ENCODE results near the gene PIGP. TPM values are rescaled to one million over a fixed set of nuclear protein-coding genes. Genes with fewer than 3 reads are reported as not detected.

Gene PIGP
- total and polyA plus RNA-seq, 9 of the 15 experiments (the other 6 are each of a cell fraction or from before 2014, with no cell fraction given) = 18.3 to 122 (median 35.6) TPM

DNA sequence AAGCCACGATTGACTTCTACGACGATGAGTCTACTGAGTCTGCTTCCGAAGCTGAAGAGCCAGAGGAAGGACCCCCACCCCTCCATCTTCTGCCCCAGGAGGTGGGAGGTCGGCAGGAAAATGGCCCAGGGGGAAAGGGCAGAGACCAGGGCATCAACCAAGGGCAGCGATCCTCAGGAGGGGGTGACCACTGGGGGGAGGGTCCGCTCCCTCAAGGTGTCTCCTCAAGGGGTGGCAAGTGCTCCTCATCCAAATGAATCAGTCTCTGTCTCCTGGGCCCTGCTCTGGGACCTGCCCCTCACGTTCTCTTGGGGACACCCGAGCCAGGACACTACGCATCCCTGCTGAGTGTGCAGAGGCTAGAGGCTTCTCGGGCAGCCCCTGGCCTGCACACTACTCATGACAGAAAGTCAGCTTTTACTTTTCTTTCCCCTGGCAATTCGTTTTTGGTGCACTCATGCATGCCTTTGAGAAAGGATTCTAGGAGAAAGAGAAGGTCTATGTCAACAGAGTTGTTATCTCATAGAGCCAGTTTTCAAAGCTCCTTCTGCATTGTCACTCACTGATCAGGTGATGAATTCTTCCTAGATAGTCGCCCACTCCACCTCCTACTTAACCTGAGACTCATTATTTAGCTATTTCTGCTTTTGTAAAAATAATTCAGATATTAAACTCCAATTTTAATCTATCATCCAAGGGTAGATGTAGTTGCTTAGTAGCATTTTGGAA is 54.8 kb downstream of the PIGP start (continued):
- TF ChIP-seq, protein P1, sequence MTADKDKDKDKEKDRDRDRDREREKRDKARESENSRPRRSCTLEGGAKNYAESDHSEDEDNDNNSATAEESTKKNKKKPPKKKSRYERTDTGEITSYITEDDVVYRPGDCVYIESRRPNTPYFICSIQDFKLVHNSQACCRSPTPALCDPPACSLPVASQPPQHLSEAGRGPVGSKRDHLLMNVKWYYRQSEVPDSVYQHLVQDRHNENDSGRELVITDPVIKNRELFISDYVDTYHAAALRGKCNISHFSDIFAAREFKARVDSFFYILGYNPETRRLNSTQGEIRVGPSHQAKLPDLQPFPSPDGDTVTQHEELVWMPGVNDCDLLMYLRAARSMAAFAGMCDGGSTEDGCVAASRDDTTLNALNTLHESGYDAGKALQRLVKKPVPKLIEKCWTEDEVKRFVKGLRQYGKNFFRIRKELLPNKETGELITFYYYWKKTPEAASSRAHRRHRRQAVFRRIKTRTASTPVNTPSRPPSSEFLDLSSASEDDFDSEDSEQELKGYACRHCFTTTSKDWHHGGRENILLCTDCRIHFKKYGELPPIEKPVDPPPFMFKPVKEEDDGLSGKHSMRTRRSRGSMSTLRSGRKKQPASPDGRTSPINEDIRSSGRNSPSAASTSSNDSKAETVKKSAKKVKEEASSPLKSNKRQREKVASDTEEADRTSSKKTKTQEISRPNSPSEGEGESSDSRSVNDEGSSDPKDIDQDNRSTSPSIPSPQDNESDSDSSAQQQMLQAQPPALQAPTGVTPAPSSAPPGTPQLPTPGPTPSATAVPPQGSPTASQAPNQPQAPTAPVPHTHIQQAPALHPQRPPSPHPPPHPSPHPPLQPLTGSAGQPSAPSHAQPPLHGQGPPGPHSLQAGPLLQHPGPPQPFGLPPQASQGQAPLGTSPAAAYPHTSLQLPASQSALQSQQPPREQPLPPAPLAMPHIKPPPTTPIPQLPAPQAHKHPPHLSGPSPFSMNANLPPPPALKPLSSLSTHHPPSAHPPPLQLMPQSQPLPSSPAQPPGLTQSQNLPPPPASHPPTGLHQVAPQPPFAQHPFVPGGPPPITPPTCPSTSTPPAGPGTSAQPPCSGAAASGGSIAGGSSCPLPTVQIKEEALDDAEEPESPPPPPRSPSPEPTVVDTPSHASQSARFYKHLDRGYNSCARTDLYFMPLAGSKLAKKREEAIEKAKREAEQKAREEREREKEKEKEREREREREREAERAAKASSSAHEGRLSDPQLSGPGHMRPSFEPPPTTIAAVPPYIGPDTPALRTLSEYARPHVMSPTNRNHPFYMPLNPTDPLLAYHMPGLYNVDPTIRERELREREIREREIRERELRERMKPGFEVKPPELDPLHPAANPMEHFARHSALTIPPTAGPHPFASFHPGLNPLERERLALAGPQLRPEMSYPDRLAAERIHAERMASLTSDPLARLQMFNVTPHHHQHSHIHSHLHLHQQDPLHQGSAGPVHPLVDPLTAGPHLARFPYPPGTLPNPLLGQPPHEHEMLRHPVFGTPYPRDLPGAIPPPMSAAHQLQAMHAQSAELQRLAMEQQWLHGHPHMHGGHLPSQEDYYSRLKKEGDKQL (CRISPR knock-in tag; IDR thresholded peaks at IDR 0.05; ENCODE audit: borderline replicate concordance) = no peak
- no peak for TF ChIP-seq HCFC1 (IDR thresholded peaks at IDR 0.05; ENCODE audit: low read depth, low read length)
- TF ChIP-seq MECOM (CRISPR knock-in tag; IDR thresholded peaks at IDR 0.05) = no peak
- TF ChIP-seq, protein P2, sequence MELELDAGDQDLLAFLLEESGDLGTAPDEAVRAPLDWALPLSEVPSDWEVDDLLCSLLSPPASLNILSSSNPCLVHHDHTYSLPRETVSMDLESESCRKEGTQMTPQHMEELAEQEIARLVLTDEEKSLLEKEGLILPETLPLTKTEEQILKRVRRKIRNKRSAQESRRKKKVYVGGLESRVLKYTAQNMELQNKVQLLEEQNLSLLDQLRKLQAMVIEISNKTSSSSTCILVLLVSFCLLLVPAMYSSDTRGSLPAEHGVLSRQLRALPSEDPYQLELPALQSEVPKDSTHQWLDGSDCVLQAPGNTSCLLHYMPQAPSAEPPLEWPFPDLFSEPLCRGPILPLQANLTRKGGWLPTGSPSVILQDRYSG (tag; conservative IDR thresholded peaks at IDR 0.05; ENCODE audit: low read depth) = no peak
- TF ChIP-seq, protein P3, sequence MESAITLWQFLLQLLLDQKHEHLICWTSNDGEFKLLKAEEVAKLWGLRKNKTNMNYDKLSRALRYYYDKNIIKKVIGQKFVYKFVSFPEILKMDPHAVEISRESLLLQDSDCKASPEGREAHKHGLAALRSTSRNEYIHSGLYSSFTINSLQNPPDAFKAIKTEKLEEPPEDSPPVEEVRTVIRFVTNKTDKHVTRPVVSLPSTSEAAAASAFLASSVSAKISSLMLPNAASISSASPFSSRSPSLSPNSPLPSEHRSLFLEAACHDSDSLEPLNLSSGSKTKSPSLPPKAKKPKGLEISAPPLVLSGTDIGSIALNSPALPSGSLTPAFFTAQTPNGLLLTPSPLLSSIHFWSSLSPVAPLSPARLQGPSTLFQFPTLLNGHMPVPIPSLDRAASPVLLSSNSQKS (CRISPR knock-in tag; IDR thresholded peaks at IDR 0.05) = no peak
- no peak for TF ChIP-seq ZNF668 (CRISPR knock-in tag; IDR thresholded peaks at IDR 0.05)
- TF ChIP-seq KHSRP (IDR thresholded peaks at IDR 0.05) = no peak
- peak; percentile 27; the same call in 1 of the 2 replicates for TF ChIP-seq GATAD2B (IDR thresholded peaks at IDR 0.05; ENCODE audit: borderline replicate concordance)
- TF ChIP-seq KLF10 (CRISPR knock-in tag; IDR thresholded peaks at IDR 0.05) = no peak
- no peak for TF ChIP-seq TRIM28 (IDR thresholded peaks at IDR 0.05)
- no peak for TF ChIP-seq SMAD3 (CRISPR knock-in tag; conservative IDR thresholded peaks at IDR 0.05)
- TF ChIP-seq, protein P4, sequence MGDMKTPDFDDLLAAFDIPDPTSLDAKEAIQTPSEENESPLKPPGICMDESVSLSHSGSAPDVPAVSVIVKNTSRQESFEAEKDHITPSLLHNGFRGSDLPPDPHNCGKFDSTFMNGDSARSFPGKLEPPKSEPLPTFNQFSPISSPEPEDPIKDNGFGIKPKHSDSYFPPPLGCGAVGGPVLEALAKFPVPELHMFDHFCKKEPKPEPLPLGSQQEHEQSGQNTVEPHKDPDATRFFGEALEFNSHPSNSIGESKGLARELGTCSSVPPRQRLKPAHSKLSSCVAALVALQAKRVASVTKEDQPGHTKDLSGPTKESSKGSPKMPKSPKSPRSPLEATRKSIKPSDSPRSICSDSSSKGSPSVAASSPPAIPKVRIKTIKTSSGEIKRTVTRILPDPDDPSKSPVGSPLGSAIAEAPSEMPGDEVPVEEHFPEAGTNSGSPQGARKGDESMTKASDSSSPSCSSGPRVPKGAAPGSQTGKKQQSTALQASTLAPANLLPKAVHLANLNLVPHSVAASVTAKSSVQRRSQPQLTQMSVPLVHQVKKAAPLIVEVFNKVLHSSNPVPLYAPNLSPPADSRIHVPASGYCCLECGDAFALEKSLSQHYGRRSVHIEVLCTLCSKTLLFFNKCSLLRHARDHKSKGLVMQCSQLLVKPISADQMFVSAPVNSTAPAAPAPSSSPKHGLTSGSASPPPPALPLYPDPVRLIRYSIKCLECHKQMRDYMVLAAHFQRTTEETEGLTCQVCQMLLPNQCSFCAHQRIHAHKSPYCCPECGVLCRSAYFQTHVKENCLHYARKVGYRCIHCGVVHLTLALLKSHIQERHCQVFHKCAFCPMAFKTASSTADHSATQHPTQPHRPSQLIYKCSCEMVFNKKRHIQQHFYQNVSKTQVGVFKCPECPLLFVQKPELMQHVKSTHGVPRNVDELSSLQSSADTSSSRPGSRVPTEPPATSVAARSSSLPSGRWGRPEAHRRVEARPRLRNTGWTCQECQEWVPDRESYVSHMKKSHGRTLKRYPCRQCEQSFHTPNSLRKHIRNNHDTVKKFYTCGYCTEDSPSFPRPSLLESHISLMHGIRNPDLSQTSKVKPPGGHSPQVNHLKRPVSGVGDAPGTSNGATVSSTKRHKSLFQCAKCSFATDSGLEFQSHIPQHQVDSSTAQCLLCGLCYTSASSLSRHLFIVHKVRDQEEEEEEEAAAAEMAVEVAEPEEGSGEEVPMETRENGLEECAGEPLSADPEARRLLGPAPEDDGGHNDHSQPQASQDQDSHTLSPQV (IDR thresholded peaks at IDR 0.05) = no peak

Data from K562 (cell line).